Activated naive CD4-positive, alpha-beta T cell treated with anti-CD3 and anti-CD28 coated beads, Interleukin-2, amount 50 U/mL, for 16 hours (primary cell): Measurements from ENCODE around the gene SDK1.

Experiments
- DNase-seq: peaks from one replicate; pipeline ENCODE4 v3.0.0-alpha.2; 2020

Gene SDK1

GRCh38 chr7:3836855-3837254, 535.8 kb downstream of the SDK1 start:
- DNase-seq = no peak

- no peak for DNase-seq
Measured at GRCh38 chr7:3844540-3845151, 543.6 kb downstream of the SDK1 start.

GRCh38 chr7:3846738-3847137, 545.7 kb downstream of the SDK1 start:
- DNase-seq = no peak

GRCh38 chr7:3847336-3847735, 546.3 kb downstream of the SDK1 start:
- DNase-seq = no peak

- no peak for DNase-seq
Measured at GRCh38 chr7:3859431-3859830, 558.4 kb downstream of the SDK1 start.

- DNase-seq = no peak
Measured at GRCh38 chr7:3860932-3861331, 559.9 kb downstream of the SDK1 start.

- DNase-seq = no peak
Measured at GRCh38 chr7:3861386-3861785, 560.3 kb downstream of the SDK1 start.

GRCh38 chr7:3861941-3862340, 560.9 kb downstream of the SDK1 start:
- no peak for DNase-seq

GRCh38 chr7:3862774-3863173, 561.7 kb downstream of the SDK1 start:
- no peak for DNase-seq

GRCh38 chr7:3866277-3866676, 565.2 kb downstream of the SDK1 start:
- no peak for DNase-seq

GRCh38 chr7:3867863-3868262, 566.8 kb downstream of the SDK1 start:
- no peak for DNase-seq

- DNase-seq = no peak
Measured at GRCh38 chr7:3879355-3880075, 578.5 kb downstream of the SDK1 start.

- no peak for DNase-seq
Measured at GRCh38 chr7:3880228-3880987, 579.4 kb downstream of the SDK1 start.

GRCh38 chr7:3882782-3883181, 581.7 kb downstream of the SDK1 start:
- DNase-seq = no peak

GRCh38 chr7:3884543-3884942, 583.5 kb downstream of the SDK1 start:
- DNase-seq = no peak

GRCh38 chr7:3887096-3887690, 586.1 kb downstream of the SDK1 start:
- no peak for DNase-seq

GRCh38 chr7:3888096-3888495, 587.0 kb downstream of the SDK1 start:
- DNase-seq = no peak

- no peak for DNase-seq
Measured at GRCh38 chr7:3892157-3892556, 591.1 kb downstream of the SDK1 start.

- DNase-seq = no peak
Measured at GRCh38 chr7:3892686-3893085, 591.6 kb downstream of the SDK1 start.

- no peak for DNase-seq
Measured at GRCh38 chr7:3893151-3893788, 592.2 kb downstream of the SDK1 start.

GRCh38 chr7:3893789-3894153, 592.7 kb downstream of the SDK1 start:
- DNase-seq = no peak

- DNase-seq = no peak
Measured at GRCh38 chr7:3895341-3896116, 594.5 kb downstream of the SDK1 start.
